Islet of Langerhans (tissue), 1 donor: Measurements from ENCODE around the gene PKD2L1.

ENCODE experiments used
- FAIRE-seq: peaks from one replicate; lab custom pipeline; 2011; peaks lifted over from hg19 to GRCh38; lab: Jason Lieb, UNC

Gene PKD2L1

DNA sequence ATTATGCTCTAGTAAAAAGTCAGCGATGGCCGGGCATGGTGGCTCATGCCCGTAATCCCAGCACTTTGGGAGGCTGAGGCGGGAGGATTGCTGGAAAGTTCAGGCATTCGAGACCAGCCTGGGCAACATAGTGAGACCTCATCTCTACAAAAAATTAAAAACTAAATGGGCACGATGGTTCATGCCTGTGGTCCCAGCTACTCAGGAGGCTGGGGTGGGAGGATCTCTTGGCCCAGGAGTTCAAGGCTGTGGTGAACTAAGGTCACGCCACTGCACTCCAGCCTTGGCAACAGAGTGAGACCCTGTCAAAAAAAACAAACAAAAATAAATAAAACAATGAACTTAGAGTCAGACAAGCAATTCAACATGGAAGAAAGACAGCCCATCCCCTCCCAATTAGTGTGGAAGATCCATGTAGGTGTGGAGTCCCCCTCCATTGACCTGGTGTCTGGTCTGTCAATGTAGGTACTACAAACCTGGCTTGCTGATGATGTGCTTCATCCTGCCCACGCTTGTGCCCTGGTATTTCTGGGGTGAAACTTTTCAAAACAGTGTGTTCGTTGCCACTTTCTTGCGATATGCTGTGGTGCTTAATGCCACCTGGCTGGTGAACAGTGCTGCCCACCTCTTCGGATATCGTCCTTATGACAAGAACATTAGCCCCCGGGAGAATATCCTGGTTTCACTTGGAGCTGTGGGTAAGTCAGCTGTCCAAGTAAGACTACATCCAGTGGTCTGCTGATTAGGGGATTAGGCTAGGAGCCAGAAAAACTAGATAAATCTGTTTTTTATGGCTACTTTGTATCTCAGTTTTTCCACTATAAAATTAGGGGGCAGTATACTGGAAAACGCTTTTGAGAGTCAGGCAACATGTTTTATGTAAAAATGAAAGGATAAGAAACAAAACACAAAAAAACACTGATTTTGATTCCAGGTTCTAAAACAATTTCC lies 26.3 kb upstream of the PKD2L1 start:
- FAIRE-seq = no peak

DNA sequence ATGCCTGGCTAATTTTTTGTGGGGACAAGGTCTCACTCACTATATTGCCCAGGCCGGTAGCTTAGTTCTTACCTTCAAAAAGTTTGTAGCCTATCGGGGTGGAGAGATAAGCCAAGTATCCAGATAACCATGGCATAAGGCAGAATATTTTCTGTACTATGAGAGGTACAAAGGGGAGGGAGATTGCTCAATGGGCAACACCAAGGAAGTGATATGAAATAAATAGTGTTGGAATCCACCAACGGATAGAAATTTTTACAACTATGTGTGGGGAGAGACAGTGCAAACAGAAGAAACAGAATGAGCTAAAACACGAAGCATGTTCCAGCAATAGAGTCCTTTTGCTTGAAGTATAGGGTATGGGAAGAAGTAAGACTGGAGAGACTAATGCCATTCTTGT lies 25.1 kb upstream of the PKD2L1 start:
- no peak for FAIRE-seq

DNA sequence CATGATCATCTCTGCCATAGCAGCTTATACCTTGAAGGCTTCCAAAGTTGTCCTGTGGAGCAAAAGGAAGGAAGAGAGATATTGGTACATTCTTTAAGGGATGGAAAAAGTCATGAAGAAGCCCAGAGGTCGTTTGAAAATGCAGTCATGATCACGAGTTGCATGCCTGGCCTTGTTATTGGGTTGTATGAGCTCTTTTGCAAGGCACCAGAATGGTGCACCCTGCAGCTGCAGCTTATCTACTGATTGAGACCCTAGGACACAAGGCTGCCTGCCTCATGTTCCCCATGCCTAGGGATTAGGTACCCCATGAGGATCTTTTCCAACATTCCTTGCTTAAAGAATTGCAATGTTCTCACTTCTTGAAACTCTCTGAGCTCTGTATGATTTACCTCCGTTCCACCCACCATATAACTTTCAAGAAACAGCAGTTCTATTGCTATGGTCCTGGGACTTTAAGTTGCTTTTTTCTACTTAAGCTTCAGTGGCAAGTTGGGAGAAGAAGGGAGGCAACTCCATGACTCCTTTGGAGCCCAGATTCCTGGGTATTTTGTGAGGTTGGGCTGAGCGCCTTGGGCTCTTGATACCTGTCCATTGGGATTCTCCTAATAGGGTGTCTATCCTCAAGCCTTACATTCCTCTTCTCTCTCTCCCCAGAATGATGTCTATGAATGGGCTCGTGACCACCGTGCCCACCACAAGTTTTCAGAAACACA lies 23.9 kb upstream of the PKD2L1 start:
- no peak for FAIRE-seq

DNA sequence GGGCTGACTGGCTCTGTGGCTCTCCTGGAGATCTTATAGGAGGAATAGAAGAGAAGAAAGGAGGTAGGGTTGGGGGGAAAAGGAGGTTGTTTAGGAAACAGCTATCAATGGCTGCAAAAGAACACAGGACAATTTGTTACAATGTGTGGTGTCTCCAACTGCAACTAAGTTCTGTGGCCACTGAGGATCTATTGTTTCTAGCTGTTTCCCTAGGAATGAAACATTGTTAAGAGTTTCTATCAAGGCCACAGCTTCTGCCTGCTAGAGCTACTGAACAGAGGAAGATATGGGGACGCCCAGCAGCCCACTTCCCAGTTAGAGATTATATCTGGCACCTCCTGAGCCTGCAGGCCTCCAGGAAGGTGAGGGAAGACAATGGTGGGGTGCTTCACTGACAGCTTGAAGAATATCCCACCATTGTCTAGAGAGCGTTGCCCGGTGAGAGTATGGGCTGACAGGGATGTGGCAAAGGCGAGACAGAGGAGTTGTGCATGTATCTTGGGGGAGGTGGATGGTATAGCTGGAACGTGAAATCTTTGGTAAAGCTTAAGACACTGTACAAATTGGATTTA lies 21.0 kb upstream of the PKD2L1 start:
- FAIRE-seq = no peak

DNA sequence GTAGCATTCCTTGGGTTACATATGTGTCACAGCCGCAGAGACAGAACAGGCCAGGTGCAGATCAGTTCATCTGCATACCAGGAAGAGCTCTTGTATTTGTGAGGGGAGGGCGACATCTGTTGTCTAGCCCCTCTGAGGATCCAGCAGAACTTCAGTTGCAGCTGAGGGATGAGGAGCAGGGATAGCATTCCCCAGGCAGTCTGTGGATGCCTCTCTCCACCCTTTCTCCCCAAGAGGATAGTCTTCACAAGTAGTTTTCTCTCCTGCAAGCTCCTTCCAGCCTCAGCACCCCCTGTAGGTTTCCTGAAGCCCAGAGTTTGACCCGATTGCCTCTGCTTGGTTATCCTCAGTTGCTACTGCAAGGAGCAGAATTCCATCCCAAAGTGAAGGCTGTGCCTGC lies 19.6 kb upstream of the PKD2L1 start:
- no peak for FAIRE-seq

DNA sequence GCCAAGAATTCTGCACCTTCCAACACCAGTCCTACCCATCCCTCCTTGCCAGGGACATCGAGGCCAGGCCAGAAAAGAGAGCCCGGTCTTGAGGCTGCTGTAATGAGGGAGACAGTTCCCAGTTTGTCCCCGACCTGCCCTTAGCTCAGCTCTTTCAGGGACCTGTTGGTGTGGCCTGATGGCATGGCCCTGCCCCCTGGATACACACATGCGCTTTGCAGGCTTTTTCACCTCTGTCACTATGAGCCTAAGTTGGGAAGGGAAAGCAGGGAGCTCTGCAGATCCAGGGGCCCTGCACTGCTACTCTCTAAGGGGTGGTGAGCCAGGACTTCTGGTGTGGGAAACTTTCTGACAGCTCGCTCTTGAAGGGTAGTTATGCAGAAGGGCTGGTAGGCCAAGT lies 19.1 kb upstream of the PKD2L1 start:
- FAIRE-seq = no peak

DNA sequence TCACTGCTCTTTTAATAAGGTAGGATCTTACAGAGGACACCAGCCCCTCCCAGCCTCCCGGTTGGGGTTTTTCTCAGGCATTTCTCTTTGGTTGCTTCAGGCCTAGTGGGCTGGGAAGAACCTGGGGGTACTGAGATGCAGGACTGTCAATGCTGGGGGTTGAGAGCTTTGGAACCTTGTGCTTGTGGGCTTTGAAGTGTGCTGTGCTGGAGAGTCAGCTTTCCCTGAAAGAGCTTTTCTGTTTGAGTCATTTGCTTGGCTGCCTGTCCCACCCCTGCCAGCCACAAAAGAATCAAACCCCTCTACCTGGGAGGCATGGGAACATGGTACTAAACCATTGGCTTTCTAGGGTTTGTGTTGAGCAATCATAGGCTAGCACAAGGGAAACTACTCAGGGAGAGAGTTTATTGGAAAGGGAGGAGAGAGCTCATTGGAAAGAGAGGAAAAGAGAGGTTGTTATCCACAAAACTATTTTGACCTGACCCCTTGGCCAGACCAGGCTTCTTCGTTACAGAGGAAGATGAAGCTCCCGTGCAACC lies 18.4 kb upstream of the PKD2L1 start:
- no peak for FAIRE-seq

DNA sequence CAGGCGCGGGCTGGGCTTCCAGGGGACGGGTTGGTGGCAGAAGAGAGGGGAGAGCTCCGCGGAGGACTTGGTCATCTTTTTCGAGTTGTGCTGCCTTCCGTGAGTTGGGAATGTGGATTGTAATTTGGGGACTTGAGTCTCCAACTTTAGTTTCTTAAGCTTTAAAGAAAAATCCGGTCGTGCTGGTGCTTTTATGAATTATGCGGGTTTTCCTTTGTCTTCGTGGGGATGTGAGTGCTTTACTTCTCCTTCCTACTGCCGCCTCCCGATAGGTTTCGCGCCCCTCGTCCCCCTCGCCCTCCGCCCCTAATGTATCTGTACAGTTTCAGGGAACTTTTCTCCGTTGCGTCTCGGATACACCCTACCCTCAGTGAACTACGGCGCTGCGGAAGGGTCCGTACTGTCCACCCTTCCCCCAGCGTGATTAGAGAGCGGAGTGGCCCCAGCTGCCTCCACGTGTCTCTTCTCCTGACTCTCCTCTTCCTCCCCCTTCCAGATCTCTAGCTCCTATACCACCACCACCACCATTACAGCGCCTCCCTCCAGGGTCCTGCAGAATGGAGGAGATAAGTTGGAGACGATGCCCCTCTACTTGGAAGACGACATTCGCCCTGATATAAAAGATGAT lies 17.7 kb upstream of the PKD2L1 start:
- no peak for FAIRE-seq

DNA sequence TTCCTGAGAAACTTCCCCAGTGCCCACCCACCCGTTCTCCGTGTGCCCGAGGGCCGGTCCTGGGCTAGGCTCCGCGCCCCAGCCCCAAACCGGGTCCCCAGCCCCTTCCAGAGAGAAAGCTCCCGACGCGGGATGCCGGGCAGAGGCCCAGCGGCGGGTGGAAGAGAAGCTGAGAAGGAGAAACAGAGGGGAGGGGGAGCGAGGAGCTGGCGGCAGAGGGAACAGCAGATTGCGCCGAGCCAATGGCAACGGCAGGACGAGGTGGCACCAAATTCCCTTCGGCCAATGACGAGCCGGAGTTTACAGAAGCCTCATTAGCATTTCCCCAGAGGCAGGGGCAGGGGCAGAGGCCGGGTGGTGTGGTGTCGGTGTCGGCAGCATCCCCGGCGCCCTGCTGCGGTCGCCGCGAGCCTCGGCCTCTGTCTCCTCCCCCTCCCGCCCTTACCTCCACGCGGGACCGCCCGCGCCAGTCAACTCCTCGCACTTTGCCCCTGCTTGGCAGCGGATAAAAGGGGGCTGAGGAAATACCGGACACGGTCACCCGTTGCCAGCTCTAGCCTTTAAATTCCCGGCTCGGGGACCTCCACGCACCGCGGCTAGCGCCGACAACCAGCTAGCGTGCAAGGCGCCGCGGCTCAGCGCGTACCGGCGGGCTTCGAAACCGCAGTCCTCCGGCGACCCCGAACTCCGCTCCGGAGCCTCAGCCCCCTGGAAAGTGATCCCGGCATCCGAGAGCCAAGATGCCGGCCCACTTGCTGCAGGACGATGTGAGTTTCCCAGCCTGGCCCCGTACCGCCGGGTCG lies 16.9 kb upstream of the PKD2L1 start, which contains the start of gene SCD:
TSS of gene SCD (plus strand) at position 469 of the 803 bp plus-strand sequence. CDS start at position 741, 272 bp downstream.
- FAIRE-seq = no peak

DNA sequence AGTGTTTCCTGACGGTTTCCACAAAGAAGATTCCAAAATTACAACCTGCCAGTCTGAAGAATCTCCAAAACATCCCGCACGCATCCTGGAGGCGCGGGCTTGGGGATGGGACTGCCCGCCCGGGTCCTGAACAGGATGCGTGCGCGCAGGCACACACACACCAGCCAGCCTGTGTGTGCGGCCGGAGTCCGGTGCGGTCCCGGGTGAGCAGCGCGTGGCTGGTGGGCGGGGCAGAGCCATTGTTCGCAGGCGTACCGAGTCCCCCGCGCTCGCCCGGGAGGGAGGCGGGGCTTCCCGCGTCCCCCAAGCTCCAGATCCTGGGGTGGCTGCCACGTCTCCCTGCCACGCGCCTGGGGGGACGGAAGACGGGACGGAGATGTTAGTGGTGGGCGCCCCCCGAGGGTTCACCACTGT lies 16.3 kb upstream of the PKD2L1 start:
- no peak for FAIRE-seq

DNA sequence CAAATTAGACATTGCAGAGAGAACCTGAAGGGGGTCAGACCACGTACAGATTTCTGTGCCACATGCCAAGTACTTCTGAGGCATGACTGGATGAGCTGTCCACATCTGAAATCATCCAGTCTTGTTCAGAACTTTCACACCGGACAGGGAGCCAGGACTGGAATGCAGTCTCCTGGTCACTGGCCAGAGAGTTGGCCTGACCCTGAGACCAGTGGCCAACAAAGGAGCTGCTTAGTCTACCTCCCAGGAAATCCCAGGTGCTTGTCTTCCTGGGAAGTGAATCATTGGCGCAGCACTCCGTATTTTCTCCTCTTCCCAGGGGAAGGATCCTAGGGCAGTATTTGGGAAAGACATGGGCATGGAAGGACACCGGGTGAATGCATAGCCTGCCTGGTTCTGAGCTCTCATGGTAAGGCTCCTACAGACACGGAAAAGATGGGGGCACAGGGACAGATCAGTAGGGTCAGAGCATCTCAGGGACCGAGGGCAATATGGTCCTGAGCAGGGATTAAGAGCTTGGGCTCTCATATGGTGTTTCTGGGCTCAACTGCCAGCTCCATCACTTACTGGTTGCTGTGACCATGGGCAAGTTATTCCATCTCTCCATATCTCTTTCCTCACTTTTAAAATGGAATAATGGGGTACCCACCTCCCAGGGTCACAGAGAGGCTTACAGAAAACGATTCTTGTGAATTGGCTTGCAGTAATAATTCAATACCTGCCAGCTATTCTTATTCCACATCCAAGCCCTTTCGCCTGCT lies 15.7 kb upstream of the PKD2L1 start:
- FAIRE-seq = no peak

DNA sequence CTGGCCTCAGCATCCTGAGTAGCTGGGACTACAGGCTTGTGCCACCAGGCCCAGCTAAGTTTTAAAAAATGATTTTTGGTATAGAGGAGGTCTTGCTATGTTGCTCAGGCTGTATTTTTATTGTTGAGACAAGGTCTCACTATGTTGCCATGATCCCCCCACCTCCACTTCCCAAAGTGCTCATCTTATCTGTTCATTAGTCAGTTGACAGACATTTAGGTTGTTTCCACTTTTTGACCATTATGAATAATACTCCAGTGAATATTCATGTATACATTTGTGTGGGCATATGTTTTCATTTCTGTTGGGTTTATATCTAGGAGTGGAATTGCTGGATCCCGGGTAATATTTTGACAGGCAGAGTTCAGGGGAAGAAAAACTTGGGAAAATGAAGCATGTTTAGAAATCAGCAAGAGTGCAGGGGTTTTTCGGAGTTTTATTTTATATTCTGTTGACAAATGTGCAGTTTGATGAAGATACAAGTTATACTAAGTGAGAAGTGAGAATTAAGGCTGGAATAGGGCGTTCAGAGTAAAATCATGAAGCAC lies 14.3 kb upstream of the PKD2L1 start:
- no peak for FAIRE-seq

DNA sequence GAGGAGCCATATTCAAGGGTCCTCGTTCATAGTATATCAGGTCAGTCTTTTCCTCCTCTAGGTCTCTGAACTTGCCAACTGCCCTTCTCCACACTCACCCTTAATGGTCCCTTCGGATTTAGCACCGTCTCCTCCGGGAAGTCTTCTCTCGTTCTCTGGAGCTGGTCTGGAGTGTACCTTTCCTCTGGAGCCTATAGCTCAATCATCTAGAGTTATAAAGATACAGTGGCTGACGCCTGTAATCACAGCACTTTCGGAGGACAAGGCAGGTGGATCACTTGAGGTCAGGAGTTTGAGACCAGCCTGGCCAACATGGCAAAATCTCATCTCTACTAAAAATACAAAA lies 12.6 kb upstream of the PKD2L1 start:
- FAIRE-seq = no peak

DNA sequence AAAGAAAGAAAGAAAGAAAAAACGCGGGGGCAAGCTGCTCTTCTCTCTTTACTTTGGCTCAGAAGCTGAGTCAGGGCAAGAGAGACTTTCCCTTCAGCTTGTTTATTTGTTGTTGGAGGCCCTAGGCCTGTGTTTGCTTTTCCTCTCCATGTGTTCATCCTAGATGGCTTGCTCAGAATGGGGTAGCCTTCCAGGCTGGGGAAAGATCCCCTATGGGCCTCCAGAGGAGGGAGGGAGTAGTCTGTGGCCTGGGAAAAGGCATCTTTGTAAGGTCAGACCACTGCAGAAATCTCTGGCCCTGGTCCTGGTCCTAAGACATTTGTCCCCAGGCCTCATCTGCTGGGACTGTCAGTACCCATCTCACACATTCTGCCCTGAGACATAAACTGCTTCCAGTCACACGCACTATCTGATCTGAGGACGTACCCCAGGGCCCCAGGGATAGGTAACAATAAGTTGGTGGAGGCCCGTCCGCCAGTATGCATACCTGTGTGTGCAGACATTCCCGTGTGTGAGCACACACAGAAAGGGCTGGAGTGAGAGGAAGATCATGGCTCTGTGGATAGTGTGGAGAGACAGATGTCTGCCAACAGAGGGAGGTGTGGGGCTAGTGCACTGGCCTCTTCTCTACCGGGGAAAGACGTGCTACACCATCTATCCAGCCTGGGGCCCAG lies 12.1 kb upstream of the PKD2L1 start:
- FAIRE-seq = no peak

DNA sequence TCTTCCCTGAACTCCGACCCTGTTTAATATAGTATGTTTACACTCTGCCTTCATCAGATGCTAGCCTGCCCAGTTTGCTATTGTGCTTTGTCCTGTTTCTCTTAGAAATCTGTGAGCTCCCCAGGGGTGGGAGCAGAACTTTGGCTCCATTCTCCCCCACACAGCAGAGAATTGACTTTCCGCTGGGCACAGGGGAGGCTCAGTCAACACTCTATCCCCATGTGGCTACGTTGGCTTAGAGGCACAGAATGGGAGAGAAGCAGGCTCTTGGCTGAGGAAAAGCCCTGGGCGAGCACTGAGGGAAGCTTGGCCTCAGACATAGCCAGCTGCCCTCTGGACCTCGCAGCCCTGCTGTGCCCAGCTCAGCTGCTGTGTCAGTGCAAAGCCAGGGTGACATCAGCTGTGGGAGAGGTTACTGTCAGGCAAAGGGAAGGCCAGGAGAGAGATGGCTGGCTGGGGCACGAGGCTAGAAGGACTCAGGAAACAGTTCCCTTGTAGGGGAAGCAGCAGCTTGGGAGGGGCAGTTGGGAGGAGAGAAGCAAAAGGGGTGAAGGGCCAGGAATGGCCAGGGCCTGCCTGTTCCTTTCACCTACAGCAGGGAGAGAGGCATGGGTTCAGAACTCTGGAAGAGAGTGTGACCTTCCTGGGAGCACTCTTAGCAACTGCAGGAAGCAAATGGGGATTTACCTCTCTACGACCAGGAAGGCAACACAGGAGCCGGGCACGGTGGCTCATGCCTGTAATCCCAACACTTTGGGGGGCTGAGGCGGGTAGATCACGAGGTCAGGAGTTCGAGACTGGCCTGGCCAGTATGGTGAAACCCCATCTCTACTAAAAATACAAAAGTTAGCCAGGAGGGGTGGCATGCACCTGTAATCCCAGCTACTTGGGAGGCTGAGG lies 11.2 kb upstream of the PKD2L1 start:
- FAIRE-seq = no peak

DNA sequence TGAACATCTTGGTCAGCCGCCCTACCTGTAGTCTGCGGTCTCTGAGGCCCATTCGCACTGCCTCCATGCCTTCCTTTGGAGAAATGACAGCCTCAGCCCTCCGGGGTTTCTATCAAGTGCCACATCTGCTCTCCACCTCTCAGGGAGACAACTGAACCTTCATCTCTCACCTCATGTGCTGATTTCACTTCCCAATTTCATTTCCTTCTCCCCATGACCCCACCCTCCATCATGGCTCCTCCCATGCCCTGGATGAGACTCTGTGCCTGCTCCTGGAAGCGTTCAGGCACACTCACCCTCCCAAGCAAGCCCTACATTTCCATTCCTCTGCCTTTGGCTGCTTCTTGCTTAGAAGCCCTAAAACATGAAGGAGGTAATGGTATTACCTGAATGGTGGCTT lies 9.2 kb upstream of the PKD2L1 start:
- no peak for FAIRE-seq

DNA sequence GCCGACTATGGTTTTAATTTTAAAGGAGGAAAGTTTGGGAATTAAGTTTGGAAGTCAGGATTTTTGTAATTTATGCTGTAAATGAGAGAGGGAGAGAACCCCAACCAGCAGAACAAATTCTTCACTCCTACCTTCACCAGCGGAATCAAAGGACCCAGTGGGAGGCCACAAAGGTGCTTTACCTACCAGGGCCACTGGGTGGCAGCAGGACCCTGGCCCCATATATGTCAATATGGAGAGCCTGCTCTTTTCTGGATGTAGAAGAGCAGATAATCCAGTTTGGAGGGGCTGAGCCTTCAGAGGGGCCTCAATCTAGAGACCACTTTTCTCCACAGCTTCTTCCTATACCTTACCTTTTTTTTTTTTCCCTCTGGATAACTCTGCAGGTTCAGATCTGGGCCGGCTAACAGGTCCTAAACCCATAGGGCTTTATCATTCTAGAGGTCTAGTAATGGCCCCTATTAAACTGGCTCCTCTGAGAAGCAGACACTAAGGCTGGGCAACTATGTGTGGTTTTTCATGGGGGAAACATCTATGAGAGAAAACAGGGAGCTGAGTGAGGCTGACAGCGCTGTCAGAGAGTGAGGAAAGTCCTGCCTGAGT lies 8.5 kb upstream of the PKD2L1 start:
- FAIRE-seq = no peak

DNA sequence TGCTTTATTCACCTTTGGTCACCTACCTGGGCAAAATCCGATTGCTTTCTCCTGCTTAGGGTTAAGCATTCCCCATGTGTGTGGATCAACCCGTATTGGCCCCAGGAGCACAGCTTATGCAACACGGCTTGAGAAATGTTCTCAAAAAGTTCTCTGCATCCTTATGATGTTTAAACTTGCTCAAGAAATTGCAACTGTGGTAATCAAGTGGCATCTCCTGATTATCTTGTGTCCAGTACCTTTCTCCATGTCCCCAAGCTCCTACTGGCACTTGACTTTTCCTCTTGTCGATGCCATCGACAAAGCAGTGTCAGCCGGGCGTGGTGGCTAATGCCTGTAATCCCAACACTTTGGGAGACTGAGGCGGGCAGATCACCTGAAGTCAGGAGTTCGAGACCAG lies 4.7 kb upstream of the PKD2L1 start:
- no peak for FAIRE-seq
